GM23338 (cell line): ENCODE results near the gene FSIP1. TPM values are rescaled to one million over a fixed set of nuclear protein-coding genes. Genes with fewer than 3 reads are reported as not detected.

ENCODE experiments used
- ATAC-seq: fragments of 200-7000 bp; cut with Tn5 transposase; 3 replicates; pipeline ENCODE4 v1.9.1; 2020
- DNase-seq: peaks from one replicate; pipeline ENCODE4 v3.0.0-alpha.2; 2015; ENCODE audit warnings: low spot score
- H2AFZ ChIP-seq: fragments of 200-600 bp; sonication (generic); 2 replicates; pipeline ENCODE4 v1.8.0; 2016; ENCODE audit warnings: antibody characterized with exemption, mild to moderate bottlenecking, moderate library complexity
- H3F3A ChIP-seq: fragments of 200-600 bp; sonication (generic); replicated peaks from 2 replicates; pipeline ENCODE4 v1.8.0; 2017; ENCODE audit warnings: antibody characterized with exemption, mixed run types, low read depth
- H3K27ac ChIP-seq: fragments of 200-600 bp; sonication (generic); 2 replicates; pipeline ENCODE4 v1.6.1; 2016; ENCODE audit warnings: low read depth
- H3K27me3 ChIP-seq: fragments of 200-600 bp; sonication (generic); 2 replicates; pipeline ENCODE4 v1.8.0; 2016; ENCODE audit warnings: mild to moderate bottlenecking, mixed run types, moderate library complexity; ENCODE audit not compliant: insufficient read depth
- H3K36me3 ChIP-seq: fragments of 200-600 bp; sonication (generic); 2 replicates; pipeline ENCODE4 v1.8.0; 2016; ENCODE audit warnings: mild to moderate bottlenecking; ENCODE audit not compliant: insufficient read depth
- H3K4me1 ChIP-seq: fragments of 200-600 bp; sonication (generic); 2 replicates; pipeline ENCODE4 v1.8.0; 2016; ENCODE audit warnings: mild to moderate bottlenecking, moderate library complexity; ENCODE audit not compliant: insufficient read depth
- H3K4me2 ChIP-seq: fragments of 200-600 bp; sonication (generic); 2 replicates; pipeline ENCODE4 v1.7.1; 2017; ENCODE audit warnings: mixed run types
- H3K4me3 ChIP-seq: fragments of 200-600 bp; sonication (generic); 2 replicates; pipeline ENCODE4 v1.6.1; 2016; ENCODE audit warnings: mixed run types
- H3K79me2 ChIP-seq: fragments of 200-600 bp; sonication (generic); replicated peaks from 2 replicates; pipeline ENCODE4 v1.8.0; 2017; ENCODE audit warnings: mild to moderate bottlenecking; ENCODE audit not compliant: insufficient read depth
- H3K9me2 ChIP-seq: fragments of 200-600 bp; sonication (generic); 2 replicates; pipeline ENCODE4 v1.8.0; 2017; ENCODE audit not compliant: insufficient read depth
- H4K20me1 ChIP-seq: fragments of 200-600 bp; sonication (generic); replicated peaks from 2 replicates; pipeline ENCODE4 v1.8.0; 2017; ENCODE audit warnings: mild to moderate bottlenecking; ENCODE audit not compliant: insufficient read depth
- H3K27ac Mint-ChIP-seq: 2 replicates; pipeline ENCODE4 v1.8.0; 2020; ENCODE audit warnings: inconsistent platforms, mild to moderate bottlenecking, moderate library complexity, mixed read lengths
- H3K27me3 Mint-ChIP-seq: 3 replicates; pipeline ENCODE4 v1.8.0; 2022; ENCODE audit warnings: low read depth, mild to moderate bottlenecking, moderate library complexity, mixed read lengths, inconsistent platforms; ENCODE audit not compliant: insufficient read depth, poor library complexity
- H3K36me3 Mint-ChIP-seq: 3 replicates; pipeline ENCODE4 v1.8.0; 2021; ENCODE audit warnings: low read depth, mild to moderate bottlenecking, inconsistent platforms, moderate library complexity, mixed read lengths
- H3K4me1 Mint-ChIP-seq: 3 replicates; pipeline ENCODE4 v1.8.0; 2020; ENCODE audit warnings: mild to moderate bottlenecking, inconsistent platforms, mixed read lengths
- H3K4me3 Mint-ChIP-seq: 3 replicates; pipeline ENCODE4 v1.8.0; 2021; ENCODE audit warnings: moderate library complexity, mild to moderate bottlenecking, inconsistent platforms, mixed read lengths
- H3K9me3 Mint-ChIP-seq: 3 replicates; pipeline ENCODE4 v1.8.0; 2020; ENCODE audit warnings: moderate library complexity, mild to moderate bottlenecking, inconsistent platforms, mixed read lengths
- EZH2 ChIP-seq: fragments of 200-600 bp; sonication (generic); IDR thresholded peaks from one replicate; pipeline ENCODE4 v1.8.0; 2017; ENCODE audit warnings: antibody characterized with exemption, mild to moderate bottlenecking, low read depth; ENCODE audit not compliant: unreplicated experiment
- EZH2phosphoT487 ChIP-seq: fragments of 200-600 bp; sonication (generic); IDR thresholded peaks from one replicate; pipeline ENCODE4 v1.8.1; 2018; ENCODE audit warnings: antibody characterized with exemption; ENCODE audit not compliant: unreplicated experiment
- JUNB ChIP-seq: IDR thresholded peaks from one replicate; pipeline ENCODE4 v1.6.1; 2016; ENCODE audit warnings: antibody characterized with exemption; ENCODE audit not compliant: unreplicated experiment
- NANOG ChIP-seq: IDR thresholded peaks from 2 replicates; pipeline ENCODE4 v1.6.1; 2016; ENCODE audit warnings: antibody characterized with exemption, borderline replicate concordance
- POLR2AphosphoS5 ChIP-seq: IDR thresholded peaks from 2 replicates; pipeline ENCODE4 v1.6.1; 2016; ENCODE audit warnings: antibody characterized with exemption, low read depth
- REST ChIP-seq: IDR thresholded peaks from one replicate; pipeline ENCODE4 v1.6.1; 2018; ENCODE audit warnings: antibody characterized with exemption; ENCODE audit not compliant: unreplicated experiment
- ZNF462 ChIP-seq: fragments of 250-450 bp; sonication (Bioruptor Pico); IDR thresholded peaks from 2 replicates; pipeline ENCODE4 v1.5.0; 2020; ENCODE audit warnings: mild to moderate bottlenecking, moderate library complexity
- polyA plus RNA-seq: library from polyadenylated mRNA; unstranded; fragments of >200 nt; fragmentation: Nextera tagmentation; extraction: Ambion mirVana; gene quantifications from 2 replicates; pipeline ENCODE4 v1.2.1, GENCODE V29; 2016
- total RNA-seq: library from RNA; depleted of rRNA; stranded (reverse); fragments of >200 nt; shearing (Covaris generic); gene quantifications from 2 replicates; pipeline ENCODE4 v1.2.3, GENCODE V29; 2014

Gene FSIP1
- total and polyA plus RNA-seq, 2 experiments from 2014 or later: 0.92 to 2.1 TPM

GRCh38 chr15:39573844-39574243, 208.8 kb downstream of the FSIP1 start (continued):
- TF ChIP-seq ZNF462 (CRISPR knock-in tag): no peak

GRCh38 chr15:39573287-39573686, 209.4 kb downstream of the FSIP1 start:
- no peaks in the 10 kb centered on the region for H3K4me1 ChIP-seq
- Mint-ChIP-seq H3K4me3 (no peak overlapping the region), H3K9me3 (no peaks in the 10 kb centered on the region), H3K27me3 (no peaks in the 10 kb centered on the region), H3K36me3 (no peaks in the 10 kb centered on the region), H3K4me1 (peaks cover under 1% of the 10 kb centered on the region; the same call in 2 of the 3 replicates), H3K27ac (no peak overlapping the region)
- ATAC-seq (no peak), DNase-seq (no peak)
- peaks cover 17% of the 10 kb centered on the region; the same call in 1 of the 2 replicates for H3K9me2 ChIP-seq
- H3K4me3 ChIP-seq: no peak overlapping the region
- no peak overlapping the region for H3K27ac ChIP-seq
- H3K36me3 ChIP-seq: no peaks in the 10 kb centered on the region
- 0 out of 2 replicates have a peak, but pooled peaks cover under 1% of the 10 kb centered on the region for H3K27me3 ChIP-seq
- H4K20me1 ChIP-seq: no peaks in the 10 kb centered on the region
- H2AFZ ChIP-seq: no peak overlapping the region
- H3K4me2 ChIP-seq: no peak overlapping the region
- H3K79me2 ChIP-seq: no peaks in the 10 kb centered on the region
- no peaks in the 10 kb centered on the region for H3F3A ChIP-seq
- no peak for TF ChIP-seq EZH2
- TF ChIP-seq NANOG: no peak
- no peak for TF ChIP-seq EZH2phosphoT487
- TF ChIP-seq JUNB: no peak
- TF ChIP-seq REST: no peak
- TF ChIP-seq POLR2AphosphoS5: no peak
